ENCODE measurements around the gene AGPAT3.
A peak's percentile ranks its signal among the peaks of the same experiment; 100 is the strongest.

Gene AGPAT3

GRCh38 chr21:44000360-44000759 is 135.3 kb downstream of the AGPAT3 start:
- DNase-seq (ENCODE audit: low spot score): no peak

- no peak for DNase-seq (ENCODE audit: low spot score)
These were observed 137.5 kb downstream of the AGPAT3 start for GRCh38 chr21:44002511-44002910.

- no peak for DNase-seq (ENCODE audit: low spot score)
These were observed 138.4 kb downstream of the AGPAT3 start for GRCh38 chr21:44003307-44003966.

GRCh38 chr21:44005071-44005470 is 140.0 kb downstream of the AGPAT3 start:
- DNase-seq (ENCODE audit: low spot score): no peak

GRCh38 chr21:44005593-44005992 is 140.6 kb downstream of the AGPAT3 start:
- DNase-seq (ENCODE audit: low spot score): no peak

- DNase-seq (ENCODE audit: low spot score): no peak
These were observed 141.1 kb downstream of the AGPAT3 start for GRCh38 chr21:44006017-44006619.

GRCh38 chr21:44006656-44007055 is 141.6 kb downstream of the AGPAT3 start:
- DNase-seq (ENCODE audit: low spot score): no peak

- DNase-seq (ENCODE audit: low spot score): no peak
These were observed 145.4 kb downstream of the AGPAT3 start for GRCh38 chr21:44010429-44010828.

- no peak for DNase-seq (ENCODE audit: low spot score)
These were observed 146.1 kb downstream of the AGPAT3 start for GRCh38 chr21:44011123-44011522.

GRCh38 chr21:44011579-44012473 is 146.8 kb downstream of the AGPAT3 start, which contains the start of gene TRAPPC10:
Gene TRAPPC10, plus strand, starts transcription at chr21:44012309. Its CDS starts 185 bp downstream, at chr21:44012494.
- peak; percentile 70 for DNase-seq (ENCODE audit: low spot score)

- DNase-seq (ENCODE audit: low spot score): peak; percentile 83
These were observed 147.7 kb downstream of the AGPAT3 start for GRCh38 chr21:44012474-44013379.

GRCh38 chr21:44013380-44014088 is 148.5 kb downstream of the AGPAT3 start:
- DNase-seq (ENCODE audit: low spot score): peak; percentile 40

GRCh38 chr21:44017601-44018000 is 152.6 kb downstream of the AGPAT3 start:
- no peak for DNase-seq (ENCODE audit: low spot score)

- no peak for DNase-seq (ENCODE audit: low spot score)
These were observed 153.1 kb downstream of the AGPAT3 start for GRCh38 chr21:44018127-44018526.

- DNase-seq (ENCODE audit: low spot score): no peak
These were observed 154.0 kb downstream of the AGPAT3 start for GRCh38 chr21:44018813-44019567.

GRCh38 chr21:44019568-44019958 is 154.5 kb downstream of the AGPAT3 start:
- no peak for DNase-seq (ENCODE audit: low spot score)

- DNase-seq (ENCODE audit: low spot score): no peak
These were observed 155.5 kb downstream of the AGPAT3 start for GRCh38 chr21:44020551-44020950.

- DNase-seq (ENCODE audit: low spot score): no peak
These were observed 156.0 kb downstream of the AGPAT3 start for GRCh38 chr21:44021064-44021463.

- no peak for DNase-seq (ENCODE audit: low spot score)
These were observed 159.2 kb downstream of the AGPAT3 start for GRCh38 chr21:44024257-44024656.

GRCh38 chr21:44024887-44025353 is 159.9 kb downstream of the AGPAT3 start:
- DNase-seq (ENCODE audit: low spot score): no peak
